TTC549 (cell line): ENCODE results near the gene RAB11FIP3.
"Not testable (repeated sequence)": the region's sequence is repeated elsewhere in the genome, so short reads cannot be mapped to it uniquely, and the experiment has no call there.

ENCODE experiments used
- FAIRE-seq: peaks from 2 replicates; lab custom pipeline; 2012; peaks lifted over from hg19 to GRCh38; lab: Jason Lieb, UNC

Gene RAB11FIP3

GRCh38 chr16:424623-425081 is 797 bp upstream of the RAB11FIP3 start:
- FAIRE-seq, result no peak

- FAIRE-seq, result no peak
Measured at GRCh38 chr16:425740-426114, 278 bp downstream of the RAB11FIP3 start.

- no peak for FAIRE-seq
Measured at GRCh38 chr16:426115-426905, 861 bp downstream of the RAB11FIP3 start.

- FAIRE-seq, result no peak
Measured at GRCh38 chr16:426906-427249, 1.4 kb downstream of the RAB11FIP3 start.

GRCh38 chr16:427250-427649 is 1.8 kb downstream of the RAB11FIP3 start:
- no peak for FAIRE-seq

- no peak for FAIRE-seq
Measured at GRCh38 chr16:430904-431303, 5.5 kb downstream of the RAB11FIP3 start.

- no peak for FAIRE-seq
Measured at GRCh38 chr16:440627-441026, 15.2 kb downstream of the RAB11FIP3 start.

GRCh38 chr16:441447-441846 is 16.0 kb downstream of the RAB11FIP3 start:
- no peak for FAIRE-seq

GRCh38 chr16:442976-443375 is 17.5 kb downstream of the RAB11FIP3 start:
- FAIRE-seq, result no peak

GRCh38 chr16:444027-444426 is 18.6 kb downstream of the RAB11FIP3 start:
- FAIRE-seq, result no peak

GRCh38 chr16:445566-445965 is 20.1 kb downstream of the RAB11FIP3 start:
- no peak for FAIRE-seq

GRCh38 chr16:450385-450784 is 24.9 kb downstream of the RAB11FIP3 start:
- FAIRE-seq, result no peak

- FAIRE-seq, result no peak
Measured at GRCh38 chr16:450785-451512, 25.5 kb downstream of the RAB11FIP3 start.

GRCh38 chr16:454397-454940 is 29.0 kb downstream of the RAB11FIP3 start:
- FAIRE-seq, result no peak

GRCh38 chr16:455453-455852 is 30.0 kb downstream of the RAB11FIP3 start:
- no peak for FAIRE-seq

- no peak for FAIRE-seq
Measured at GRCh38 chr16:456891-457483, 31.5 kb downstream of the RAB11FIP3 start.

- no peak for FAIRE-seq
Measured at GRCh38 chr16:457732-458400, 32.4 kb downstream of the RAB11FIP3 start.

- FAIRE-seq, result no peak
Measured at GRCh38 chr16:459761-460160, 34.3 kb downstream of the RAB11FIP3 start.

GRCh38 chr16:460787-461186 is 35.3 kb downstream of the RAB11FIP3 start:
- FAIRE-seq, result no peak

GRCh38 chr16:463071-463470 is 37.6 kb downstream of the RAB11FIP3 start:
- no peak for FAIRE-seq

- no peak for FAIRE-seq
Measured at GRCh38 chr16:466651-467050, 41.2 kb downstream of the RAB11FIP3 start.

GRCh38 chr16:467249-467871 is 41.9 kb downstream of the RAB11FIP3 start:
- not testable (repeated sequence) for FAIRE-seq
